22Rv1 (cell line): ENCODE measurements around the gene KDM4B.

Experiments used
- CTCF ChIP-seq: fragments of 450-650 bp; IDR thresholded peaks from 2 replicates; pipeline ENCODE4 v1.5.1; 2017; ENCODE audit warnings: mild to moderate bottlenecking
- ZFX ChIP-seq: fragments of 450-650 bp; IDR thresholded peaks from 2 replicates; pipeline ENCODE4 v1.6.1; 2017; ENCODE audit warnings: antibody characterized with exemption, borderline replicate concordance

- TF ChIP-seq CTCF (no peak), ZFX (no peak)
Observed at GRCh38 chr19:5152013-5152763, 183.3 kb downstream of the KDM4B start.
